GM21825 (cell line): ENCODE data around the gene ZNF605.
A peak's percentile ranks its signal among the peaks of the same experiment; 100 is the strongest.
"Not testable (repeated sequence)": the region's sequence is repeated elsewhere in the genome, so short reads cannot be mapped to it uniquely, and the experiment has no call there.

Experiments used
- ATAC-seq: cut with Tn5 transposase; IDR thresholded peaks from one replicate; pipeline ENCODE4 v1.9.1; 2021; ENCODE audit warnings: mild to moderate bottlenecking, moderate library complexity; ENCODE audit not compliant: unreplicated experiment

The ZNF605 gene

GRCh38 chr12:132956011-132956788, at the start of gene ZNF605:
Gene ZNF605, minus strand, starts transcription at chr12:132956306. Its CDS starts 10,671 bp downstream, at chr12:132945635.
- peak; percentile 91 for ATAC-seq

GRCh38 chr12:132998741-132999140, 42.6 kb upstream of the ZNF605 start:
- no peak for ATAC-seq

GRCh38 chr12:132986885-132987225, 30.7 kb upstream of the ZNF605 start:
- ATAC-seq = peak; percentile 8

- ATAC-seq = peak; percentile 98
Measured at GRCh38 chr12:132986001-132986884, 30.1 kb upstream of the ZNF605 start, which contains the start of gene ZNF26. Gene ZNF26, plus strand, starts transcription at chr12:132986367. Its CDS starts 474 bp downstream, at chr12:132986841.

- not testable (repeated sequence) for ATAC-seq
Measured at GRCh38 chr12:132976870-132977269, 20.8 kb upstream of the ZNF605 start.

GRCh38 chr12:132972374-132972773, 16.3 kb upstream of the ZNF605 start:
- ATAC-seq = no peak

GRCh38 chr12:132967736-132968135, 11.6 kb upstream of the ZNF605 start:
- no peak for ATAC-seq

GRCh38 chr12:132966676-132967415, 10.7 kb upstream of the ZNF605 start:
- no peak for ATAC-seq

GRCh38 chr12:132965796-132966195, 9.7 kb upstream of the ZNF605 start:
- ATAC-seq = no peak

- ATAC-seq = not testable (repeated sequence)
Measured at GRCh38 chr12:132963947-132964346, 7.8 kb upstream of the ZNF605 start.

GRCh38 chr12:132961790-132962189, 5.7 kb upstream of the ZNF605 start:
- ATAC-seq = not testable (repeated sequence)

GRCh38 chr12:132955094-132956010, 754 bp downstream of the ZNF605 start:
- peak; percentile 21 for ATAC-seq

- ATAC-seq = no peak
Measured at GRCh38 chr12:132954471-132955048, 1.5 kb downstream of the ZNF605 start.

GRCh38 chr12:132953771-132954170, 2.3 kb downstream of the ZNF605 start:
- ATAC-seq = no peak

GRCh38 chr12:132953163-132953425, 3.0 kb downstream of the ZNF605 start:
- ATAC-seq = no peak

- no peak for ATAC-seq
Measured at GRCh38 chr12:132952371-132953162, 3.5 kb downstream of the ZNF605 start.

- no peak for ATAC-seq
Measured at GRCh38 chr12:132951649-132952048, 4.5 kb downstream of the ZNF605 start.

- ATAC-seq = no peak
Measured at GRCh38 chr12:132950844-132951535, 5.1 kb downstream of the ZNF605 start.
